K562 (cell line): ENCODE measurements around the gene LMAN2. TPM values are rescaled to one million over a fixed set of nuclear protein-coding genes. Genes with fewer than 3 reads are reported as not detected.

Experiments used
- BDP1 ChIP-seq: IDR thresholded peaks from 3 replicates; pipeline ENCODE4 v1.6.1; 2011; ENCODE audit not compliant: insufficient read length, insufficient read depth
- BRD9 ChIP-seq: fragments of 450-650 bp; IDR thresholded peaks from 2 replicates; pipeline ENCODE4 v1.6.1; 2018; ENCODE audit warnings: low read depth; ENCODE audit not compliant: partially characterized antibody
- ESRRA ChIP-seq: fragments of 450-650 bp; IDR thresholded peaks from 2 replicates; pipeline ENCODE4 v1.6.1; 2014; ENCODE audit warnings: low read depth, mild to moderate bottlenecking, moderate library complexity, borderline replicate concordance
- ETV1 ChIP-seq: fragments of 450-650 bp; conservative IDR thresholded peaks from 2 replicates; pipeline ENCODE4 v1.6.1; 2016; ENCODE audit warnings: missing genetic modification characterization, control low read depth, low read depth, missing compliant biosample characterization
- FOS ChIP-seq: IDR thresholded peaks from 3 replicates; pipeline ENCODE4 v1.6.1; 2011; ENCODE audit not compliant: insufficient read length; ENCODE audit errors: extremely low read depth
- FOSL1 ChIP-seq: fragments of 200-800 bp; sonication (Bioruptor generic); conservative IDR thresholded peaks from 2 replicates; pipeline ENCODE4 v1.6.1; 2016; ENCODE audit warnings: missing genetic modification characterization, missing compliant biosample characterization
- GATAD2B ChIP-seq: fragments of 450-650 bp; IDR thresholded peaks from 2 replicates; pipeline ENCODE4 v1.6.1; 2017; ENCODE audit warnings: mild to moderate bottlenecking, borderline replicate concordance
- LEF1 ChIP-seq: fragments of 450-650 bp; IDR thresholded peaks from 2 replicates; pipeline ENCODE4 v1.6.1; 2016; ENCODE audit warnings: mild to moderate bottlenecking
- MCM5 ChIP-seq: fragments of 450-650 bp; IDR thresholded peaks from 2 replicates; pipeline ENCODE4 v1.6.1; 2016; ENCODE audit warnings: low read depth
- MCM7 ChIP-seq, 2 experiments: fragments of 450-650 bp; IDR thresholded peaks; 2 replicates each; pipeline ENCODE4 v1.6.1; 2016 to 2018
- NFRKB ChIP-seq: fragments of 450-650 bp; IDR thresholded peaks from 2 replicates; pipeline ENCODE4 v1.6.1; 2016; ENCODE audit warnings: low read depth
- NFXL1 ChIP-seq: fragments of 450-650 bp; formaldehyde crosslinking; IDR thresholded peaks from 2 replicates; pipeline ENCODE4 v1.4.0; 2021; ENCODE audit warnings: mild to moderate bottlenecking
- OTX1 ChIP-seq: fragments of 450-650 bp; formaldehyde crosslinking; IDR thresholded peaks from 2 replicates; pipeline ENCODE4 v1.4.0; 2022; ENCODE audit warnings: mild to moderate bottlenecking
- PHB2 ChIP-seq: fragments of 450-650 bp; IDR thresholded peaks from 2 replicates; pipeline ENCODE4 v1.6.1; 2017; ENCODE audit warnings: low read depth
- TAF15 ChIP-seq: fragments of 200-400 bp; formaldehyde crosslinking; IDR thresholded peaks from 2 replicates; pipeline ENCODE4 v1.6.1; 2017; ENCODE audit warnings: mild to moderate bottlenecking, low read depth, low read length, moderate library complexity
- TBL1XR1 ChIP-seq, 2 experiments: IDR thresholded peaks; 2 replicates each; pipeline ENCODE4 v1.6.1; 2012; ENCODE audit warnings: improper control_type of control experiment in 2 of 2, low read length in 2 of 2, mild to moderate bottlenecking in 1 of 2
- ZNF121 ChIP-seq: sonication (generic); formaldehyde crosslinking; conservative IDR thresholded peaks from 2 replicates; pipeline ENCODE4 v1.8.0; 2022; ENCODE audit warnings: missing genetic modification reagents
- ZNF436 ChIP-seq: fragments of 250-450, 450-650 bp; sonication (Bioruptor Pico); formaldehyde crosslinking; IDR thresholded peaks from 2 replicates; pipeline ENCODE4 v1.7.0; 2020; ENCODE audit warnings: mild to moderate bottlenecking
- ZNF583 ChIP-seq: fragments of 250-450 bp; sonication (Bioruptor Pico); IDR thresholded peaks from 2 replicates; pipeline ENCODE4 v1.4.0; 2020
- ZNF696 ChIP-seq: fragments of 250-450 bp; sonication (Bioruptor Pico); conservative IDR thresholded peaks from 2 replicates; pipeline ENCODE4 v1.4.0; 2020; ENCODE audit warnings: mild to moderate bottlenecking, moderate library complexity
- ZNF699 ChIP-seq: fragments of 250-450 bp; sonication (Bioruptor Pico); IDR thresholded peaks from 2 replicates; pipeline ENCODE4 v1.8.0; 2021; ENCODE audit warnings: mild to moderate bottlenecking, moderate library complexity; ENCODE audit not compliant: insufficient replicate concordance
- ZSCAN32 ChIP-seq: fragments of 450-650 bp; formaldehyde crosslinking; IDR thresholded peaks from 2 replicates; pipeline ENCODE4 v1.4.0; 2020; ENCODE audit warnings: mild to moderate bottlenecking, moderate library complexity
- polyA plus RNA-seq, 8 experiments: library from polyadenylated mRNA; depleted of rRNA in 4 of 8; stranded (reverse) in 5 of 8; unstranded in 3 of 8; fragments of >200 nt; fragmentation: Nextera tagmentation in 2 of 8; fragmentation: Illumina TruSeq in 1 of 8; extraction: Ambion mirVana in 2 of 8; extraction: Trizol in 1 of 8; gene quantifications; 2 replicates each; pipeline versions ENCODE4 v1.2.1 to v1.2.3, GENCODE V29; 2011 to 2014; ENCODE audit warnings: inconsistent platforms in 1 of 8, missing spikeins in 1 of 8
- total RNA-seq, 7 experiments: library from RNA; depleted of rRNA in 6 of 7; stranded (reverse); fragments of >200 nt in 6 of 7; fragmentation: Illumina TruSeq in 2 of 7; extraction: Trizol in 2 of 7; gene quantifications; 2 replicates each; pipeline versions ENCODE4 v1.2.1 to v1.2.3, GENCODE V29; 2011 to 2021; ENCODE audit warnings: low replicate concordance in 1 of 7
- TF ChIP-seq, protein P1 (sequence below): fragments of 250-450 bp; sonication (Bioruptor Pico); IDR thresholded peaks from 2 replicates; pipeline ENCODE4 v1.4.0; 2020; ENCODE audit warnings: mild to moderate bottlenecking
- TF ChIP-seq, protein P2 (sequence below): sonication (generic); formaldehyde crosslinking; IDR thresholded peaks from 2 replicates; pipeline ENCODE4 v1.8.0; 2023; ENCODE audit warnings: mild to moderate bottlenecking, missing genetic modification reagents

The LMAN2 gene
- total and polyA plus RNA-seq, 9 of the 15 experiments (the other 6 are each of a cell fraction or from before 2014, with no cell fraction given), result 2.7 to 254 (median 136) TPM

- TF ChIP-seq, protein P1, sequence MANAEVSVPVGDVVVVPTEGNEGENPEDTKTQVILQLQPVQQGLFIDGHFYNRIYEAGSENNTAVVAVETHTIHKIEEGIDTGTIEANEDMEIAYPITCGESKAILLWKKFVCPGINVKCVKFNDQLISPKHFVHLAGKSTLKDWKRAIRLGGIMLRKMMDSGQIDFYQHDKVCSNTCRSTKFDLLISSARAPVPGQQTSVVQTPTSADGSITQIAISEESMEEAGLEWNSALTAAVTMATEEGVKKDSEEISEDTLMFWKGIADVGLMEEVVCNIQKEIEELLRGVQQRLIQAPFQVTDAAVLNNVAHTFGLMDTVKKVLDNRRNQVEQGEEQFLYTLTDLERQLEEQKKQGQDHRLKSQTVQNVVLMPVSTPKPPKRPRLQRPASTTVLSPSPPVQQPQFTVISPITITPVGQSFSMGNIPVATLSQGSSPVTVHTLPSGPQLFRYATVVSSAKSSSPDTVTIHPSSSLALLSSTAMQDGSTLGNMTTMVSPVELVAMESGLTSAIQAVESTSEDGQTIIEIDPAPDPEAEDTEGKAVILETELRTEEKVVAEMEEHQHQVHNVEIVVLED (CRISPR knock-in tag), result peak; percentile 38; the same call in 1 of the 2 replicates
- TF ChIP-seq ZNF121 (CRISPR knock-in tag), result no peak
- TF ChIP-seq ZNF696, result no peak
- TF ChIP-seq ETV1 (tag), result no peak
- TF ChIP-seq NFXL1, result no peak
- TF ChIP-seq NFRKB, result no peak; the same call in 1 of the 2 replicates
- TF ChIP-seq PHB2, result no peak
- TF ChIP-seq, protein P2, sequence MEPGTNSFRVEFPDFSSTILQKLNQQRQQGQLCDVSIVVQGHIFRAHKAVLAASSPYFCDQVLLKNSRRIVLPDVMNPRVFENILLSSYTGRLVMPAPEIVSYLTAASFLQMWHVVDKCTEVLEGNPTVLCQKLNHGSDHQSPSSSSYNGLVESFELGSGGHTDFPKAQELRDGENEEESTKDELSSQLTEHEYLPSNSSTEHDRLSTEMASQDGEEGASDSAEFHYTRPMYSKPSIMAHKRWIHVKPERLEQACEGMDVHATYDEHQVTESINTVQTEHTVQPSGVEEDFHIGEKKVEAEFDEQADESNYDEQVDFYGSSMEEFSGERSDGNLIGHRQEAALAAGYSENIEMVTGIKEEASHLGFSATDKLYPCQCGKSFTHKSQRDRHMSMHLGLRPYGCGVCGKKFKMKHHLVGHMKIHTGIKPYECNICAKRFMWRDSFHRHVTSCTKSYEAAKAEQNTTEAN (CRISPR knock-in tag), result 0 out of 2 replicates have a peak, but pooled peaks have one; percentile 59
- TF ChIP-seq BDP1, result no peak
- no peak for TF ChIP-seq TBL1XR1 (IDR thresholded peaks at IDR 0.05; ENCODE audit: low read length in 2 of 2)
- TF ChIP-seq BRD9, result no peak
- TF ChIP-seq ZSCAN32 (CRISPR knock-in tag), result no peak
- TF ChIP-seq MCM7 (IDR thresholded peaks at IDR 0.05), result no peak
- peak; percentile 36; the same call in 1 of the 2 replicates for TF ChIP-seq LEF1
- peak; percentile 78; the same call in 1 of the 2 replicates for TF ChIP-seq GATAD2B
- TF ChIP-seq ZNF436 (CRISPR knock-in tag), result no peak
- TF ChIP-seq FOS, result peak; percentile 71
- TF ChIP-seq ESRRA, result 0 out of 2 replicates have a peak, but pooled peaks have one; percentile 12
- TF ChIP-seq MCM5, result no peak
- peak; percentile 27; the same call in 1 of the 2 replicates for TF ChIP-seq FOSL1 (tag)
- no peak for TF ChIP-seq ZNF699
- TF ChIP-seq OTX1 (CRISPR knock-in tag), result no peak
- no peak for TF ChIP-seq ZNF583 (CRISPR knock-in tag)
- no peak for TF ChIP-seq TAF15
Measured at GRCh38 chr5:177311723-177312648, 39.5 kb downstream of the LMAN2 start, which contains the start of gene MXD3 (continued).
